Left ventricle myocardium inferior (tissue), 1 donor: Measurements from ENCODE around the gene NFXL1. TPM values are rescaled to one million over a fixed set of nuclear protein-coding genes. Genes with fewer than 3 reads are reported as not detected.

Experiments
- DNase-seq: peaks from one replicate; pipeline ENCODE4 v3.0.0-alpha.2; 2020
- H3K27ac ChIP-seq: fragments of 200-600 bp; replicated peaks from 2 replicates; pipeline ENCODE4 v1.8.0; 2021
- H3K27me3 ChIP-seq: fragments of 200-600 bp; 2 replicates; pipeline ENCODE4 v1.8.0; 2021; ENCODE audit warnings: low read depth
- H3K36me3 ChIP-seq: fragments of 200-600 bp; 2 replicates; pipeline ENCODE4 v1.8.0; 2021
- H3K4me1 ChIP-seq: fragments of 200-600 bp; 2 replicates; pipeline ENCODE4 v1.8.0; 2021
- H3K4me3 ChIP-seq: fragments of 200-600 bp; 2 replicates; pipeline ENCODE4 v1.8.0; 2021; ENCODE audit warnings: mild to moderate bottlenecking, moderate library complexity
- H3K9me3 ChIP-seq: fragments of 200-600 bp; replicated peaks from 2 replicates; pipeline ENCODE4 v1.8.0; 2021
- CTCF ChIP-seq: fragments of 200-600 bp; IDR thresholded peaks from 2 replicates; pipeline ENCODE4 v1.8.0; 2021; ENCODE audit warnings: antibody characterized with exemption, mild to moderate bottlenecking, borderline replicate concordance
- intact Hi-C: fragments of 100-400 bp; cut with micrococcal nuclease; formaldehyde crosslinking; loops from one replicate; pipeline ENCODE4 v1.11.0; 2022
- total RNA-seq: library from RNA; stranded (reverse); fragmentation: NEBNext Ultra II Directional; extraction: Animal tissue kit (Norgen Biotek cat#: 25700); gene quantifications from one replicate; pipeline ENCODE4 v1.2.1, GENCODE V29; 2021
- donor health status: DM: no; HTN: yes; CAD: no; lungs with severe emphysema.

NFXL1 gene
- total RNA-seq, 1 donor from 2014 or later = 4.8 TPM

- H3K36me3 ChIP-seq = no peaks in the 10 kb centered on the region
- intact Hi-C loops = no loop called here
- peaks cover 20% of the 10 kb centered on the region for H3K27me3 ChIP-seq
- no peak for DNase-seq
- H3K4me3 ChIP-seq = no peak overlapping the region
- no peaks in the 10 kb centered on the region for H3K4me1 ChIP-seq
- no peaks in the 10 kb centered on the region for H3K9me3 ChIP-seq
- no peak for TF ChIP-seq CTCF
- no peak overlapping the region for H3K27ac ChIP-seq
Measured at GRCh38 chr4:47939456-47939855, 25.1 kb upstream of the NFXL1 start.

- no peaks in the 10 kb centered on the region for H3K4me1 ChIP-seq
- no peak overlapping the region for H3K27ac ChIP-seq
- H3K9me3 ChIP-seq = peaks cover 10% of the 10 kb centered on the region
- no peak overlapping the region for H3K4me3 ChIP-seq
- no peak for DNase-seq
- intact Hi-C loops = no loop called here
- no peak for TF ChIP-seq CTCF
- H3K36me3 ChIP-seq = no peaks in the 10 kb centered on the region
- H3K27me3 ChIP-seq = peaks cover 22% of the 10 kb centered on the region
Measured at GRCh38 chr4:47936336-47936735, 22.0 kb upstream of the NFXL1 start.

GRCh38 chr4:47933840-47934239, 19.5 kb upstream of the NFXL1 start:
- Histone ChIP-seq H3K4me3 (no peak overlapping the region), H3K36me3 (no peaks in the 10 kb centered on the region), H3K27ac (no peak overlapping the region), H3K27me3 (peaks cover 22% of the 10 kb centered on the region), H3K9me3 (peaks cover 10% of the 10 kb centered on the region), H3K4me1 (no peaks in the 10 kb centered on the region)
- TF ChIP-seq CTCF = peak; percentile 74
- DNase-seq = no peak
- intact Hi-C loops = loop anchor here (5.0 kb wide), 1 partner anchor 247 kb away; no protein-coding TSS in a partner anchor

DNA sequence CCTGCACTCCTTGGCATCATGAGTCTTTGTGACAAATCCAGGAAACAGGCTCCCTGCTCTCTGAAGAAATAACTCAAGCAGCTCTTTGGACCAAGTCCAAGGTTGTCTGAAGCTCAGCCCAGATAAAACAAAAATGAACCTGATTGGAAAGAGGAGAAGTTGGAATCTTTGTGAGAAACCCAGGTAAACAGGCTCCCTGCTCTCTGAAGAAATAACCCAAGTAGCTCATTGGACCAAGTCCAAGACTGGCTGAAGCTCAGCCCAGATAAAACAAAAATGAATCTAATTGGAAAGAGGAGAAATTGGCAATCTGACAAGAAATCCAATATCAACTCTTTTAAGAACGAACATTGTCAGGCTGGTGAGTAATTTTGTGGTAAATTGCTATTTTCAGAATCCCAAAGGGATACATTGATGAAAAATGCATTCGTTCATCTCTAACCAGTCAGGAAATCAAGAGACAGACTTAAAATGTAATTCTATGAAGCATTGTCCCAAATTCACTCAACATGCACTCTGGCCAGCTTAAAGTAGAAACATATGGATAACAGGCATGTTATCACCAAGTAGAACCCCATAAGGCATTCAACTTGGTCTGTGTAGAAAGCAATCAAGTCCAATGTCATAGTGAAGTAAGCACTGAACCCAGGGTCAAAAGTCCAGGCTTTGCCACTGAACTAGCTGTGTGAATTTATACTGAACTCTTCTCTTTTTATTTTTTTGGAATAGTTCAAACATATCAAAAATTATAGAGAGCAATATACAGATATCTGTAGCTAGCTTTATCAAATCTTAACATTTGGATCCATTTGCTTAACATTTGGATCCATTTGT, 16.8 kb upstream of the NFXL1 start:
- no peak for TF ChIP-seq CTCF
- H3K4me3 ChIP-seq = no peak overlapping the region

DNA sequence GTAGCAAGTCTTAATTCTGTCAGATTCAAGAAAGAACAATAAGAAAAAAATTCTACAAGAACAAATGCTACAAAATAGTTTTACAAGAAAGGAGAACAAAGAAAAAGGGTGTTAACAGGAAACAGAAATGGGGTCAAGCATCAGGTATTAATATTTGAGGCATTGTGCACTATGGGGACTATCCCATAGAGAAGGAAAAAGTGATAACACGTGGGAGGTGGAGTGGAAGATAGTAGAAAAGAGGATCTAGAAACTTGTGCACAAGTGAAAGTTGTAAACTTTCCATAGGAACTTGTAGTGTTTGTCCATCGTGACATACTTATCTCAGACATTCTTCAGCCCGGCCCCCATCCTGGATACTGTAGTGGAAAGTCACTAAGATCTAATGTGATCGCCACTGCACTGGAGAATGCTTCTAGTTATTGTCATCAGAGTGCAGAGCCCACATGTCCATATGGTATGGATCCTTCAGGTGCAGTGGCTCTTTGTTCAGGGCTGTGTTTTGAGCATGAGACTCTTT, 15.4 kb upstream of the NFXL1 start:
- intact Hi-C loops = loop anchor here (5.0 kb wide), 1 partner anchor 242 kb away; no protein-coding TSS in a partner anchor
- Histone ChIP-seq H3K4me3 (no peak overlapping the region), H3K27me3 (peaks cover 17% of the 10 kb centered on the region), H3K4me1 (peaks cover 4% of the 10 kb centered on the region), H3K36me3 (no peaks in the 10 kb centered on the region), H3K27ac (no peak overlapping the region), H3K9me3 (peaks cover 10% of the 10 kb centered on the region)
- no peak for DNase-seq
- no peak for TF ChIP-seq CTCF

More for the DNA sequence above, 16.8 kb upstream of the NFXL1 start:
- intact Hi-C loops = loop anchor here (5.0 kb wide), 1 partner anchor 244 kb away; no protein-coding TSS in a partner anchor
- DNase-seq = no peak
- Histone ChIP-seq H3K9me3 (peaks cover 10% of the 10 kb centered on the region), H3K27ac (no peak overlapping the region), H3K36me3 (no peaks in the 10 kb centered on the region), H3K4me1 (peaks cover 4% of the 10 kb centered on the region), H3K27me3 (peaks cover 7% of the 10 kb centered on the region)
